ENCODE measurements around the gene YWHAB.

DNA sequence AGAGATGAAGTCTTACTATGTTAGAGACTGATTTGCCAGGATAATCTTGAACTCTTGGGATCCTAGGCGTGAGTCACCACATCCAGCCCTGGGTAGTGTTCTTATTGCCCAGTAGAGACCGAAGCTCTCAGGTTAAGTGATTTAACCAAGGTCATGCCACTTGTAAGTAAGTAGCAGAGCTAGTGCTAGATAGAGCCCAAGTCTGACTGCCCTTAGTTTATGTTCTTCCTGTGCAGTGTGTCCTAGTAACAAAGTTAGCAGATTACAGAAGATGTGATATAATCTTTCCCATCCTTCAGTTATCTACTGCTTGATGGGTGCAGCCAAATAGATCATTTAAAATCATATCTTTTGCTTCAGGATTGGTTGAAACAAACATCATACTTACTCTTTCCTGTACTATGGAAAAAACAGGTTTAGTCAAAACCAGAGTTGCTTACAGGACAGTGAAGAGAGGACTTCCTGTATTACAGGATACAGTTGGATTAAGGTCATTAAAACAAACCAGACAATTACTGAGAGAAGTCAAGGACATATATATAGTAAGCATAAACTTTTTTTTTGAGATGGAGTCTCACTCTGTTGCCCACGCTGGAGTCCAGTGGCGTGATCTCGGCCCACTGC, 14.8 kb downstream of the YWHAB start:
- TF ChIP-seq, protein P1, sequence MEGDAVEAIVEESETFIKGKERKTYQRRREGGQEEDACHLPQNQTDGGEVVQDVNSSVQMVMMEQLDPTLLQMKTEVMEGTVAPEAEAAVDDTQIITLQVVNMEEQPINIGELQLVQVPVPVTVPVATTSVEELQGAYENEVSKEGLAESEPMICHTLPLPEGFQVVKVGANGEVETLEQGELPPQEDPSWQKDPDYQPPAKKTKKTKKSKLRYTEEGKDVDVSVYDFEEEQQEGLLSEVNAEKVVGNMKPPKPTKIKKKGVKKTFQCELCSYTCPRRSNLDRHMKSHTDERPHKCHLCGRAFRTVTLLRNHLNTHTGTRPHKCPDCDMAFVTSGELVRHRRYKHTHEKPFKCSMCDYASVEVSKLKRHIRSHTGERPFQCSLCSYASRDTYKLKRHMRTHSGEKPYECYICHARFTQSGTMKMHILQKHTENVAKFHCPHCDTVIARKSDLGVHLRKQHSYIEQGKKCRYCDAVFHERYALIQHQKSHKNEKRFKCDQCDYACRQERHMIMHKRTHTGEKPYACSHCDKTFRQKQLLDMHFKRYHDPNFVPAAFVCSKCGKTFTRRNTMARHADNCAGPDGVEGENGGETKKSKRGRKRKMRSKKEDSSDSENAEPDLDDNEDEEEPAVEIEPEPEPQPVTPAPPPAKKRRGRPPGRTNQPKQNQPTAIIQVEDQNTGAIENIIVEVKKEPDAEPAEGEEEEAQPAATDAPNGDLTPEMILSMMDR (IDR thresholded peaks at IDR 0.05; ENCODE audit: low read length), result no peak
- TF ChIP-seq EZH2 (optimal IDR thresholded peaks at IDR 0.05; ENCODE audit: low read depth, low read length), result no peak

Measured in MM.1S (cell line).